GM18870 (cell line): ENCODE measurements around the gene TRPM6.
"Not testable (repeated sequence)": the region's sequence is repeated elsewhere in the genome, so short reads cannot be mapped to it uniquely, and the experiment has no call there.

Experiments
- ATAC-seq: cut with Tn5 transposase; IDR thresholded peaks from one replicate; pipeline ENCODE4 v1.9.1; 2021; ENCODE audit warnings: moderate library complexity; ENCODE audit not compliant: unreplicated experiment

The TRPM6 gene, protein sequence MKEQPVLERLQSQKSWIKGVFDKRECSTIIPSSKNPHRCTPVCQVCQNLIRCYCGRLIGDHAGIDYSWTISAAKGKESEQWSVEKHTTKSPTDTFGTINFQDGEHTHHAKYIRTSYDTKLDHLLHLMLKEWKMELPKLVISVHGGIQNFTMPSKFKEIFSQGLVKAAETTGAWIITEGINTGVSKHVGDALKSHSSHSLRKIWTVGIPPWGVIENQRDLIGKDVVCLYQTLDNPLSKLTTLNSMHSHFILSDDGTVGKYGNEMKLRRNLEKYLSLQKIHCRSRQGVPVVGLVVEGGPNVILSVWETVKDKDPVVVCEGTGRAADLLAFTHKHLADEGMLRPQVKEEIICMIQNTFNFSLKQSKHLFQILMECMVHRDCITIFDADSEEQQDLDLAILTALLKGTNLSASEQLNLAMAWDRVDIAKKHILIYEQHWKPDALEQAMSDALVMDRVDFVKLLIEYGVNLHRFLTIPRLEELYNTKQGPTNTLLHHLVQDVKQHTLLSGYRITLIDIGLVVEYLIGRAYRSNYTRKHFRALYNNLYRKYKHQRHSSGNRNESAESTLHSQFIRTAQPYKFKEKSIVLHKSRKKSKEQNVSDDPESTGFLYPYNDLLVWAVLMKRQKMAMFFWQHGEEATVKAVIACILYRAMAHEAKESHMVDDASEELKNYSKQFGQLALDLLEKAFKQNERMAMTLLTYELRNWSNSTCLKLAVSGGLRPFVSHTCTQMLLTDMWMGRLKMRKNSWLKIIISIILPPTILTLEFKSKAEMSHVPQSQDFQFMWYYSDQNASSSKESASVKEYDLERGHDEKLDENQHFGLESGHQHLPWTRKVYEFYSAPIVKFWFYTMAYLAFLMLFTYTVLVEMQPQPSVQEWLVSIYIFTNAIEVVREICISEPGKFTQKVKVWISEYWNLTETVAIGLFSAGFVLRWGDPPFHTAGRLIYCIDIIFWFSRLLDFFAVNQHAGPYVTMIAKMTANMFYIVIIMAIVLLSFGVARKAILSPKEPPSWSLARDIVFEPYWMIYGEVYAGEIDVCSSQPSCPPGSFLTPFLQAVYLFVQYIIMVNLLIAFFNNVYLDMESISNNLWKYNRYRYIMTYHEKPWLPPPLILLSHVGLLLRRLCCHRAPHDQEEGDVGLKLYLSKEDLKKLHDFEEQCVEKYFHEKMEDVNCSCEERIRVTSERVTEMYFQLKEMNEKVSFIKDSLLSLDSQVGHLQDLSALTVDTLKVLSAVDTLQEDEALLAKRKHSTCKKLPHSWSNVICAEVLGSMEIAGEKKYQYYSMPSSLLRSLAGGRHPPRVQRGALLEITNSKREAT (N-terminal part only)

DNA sequence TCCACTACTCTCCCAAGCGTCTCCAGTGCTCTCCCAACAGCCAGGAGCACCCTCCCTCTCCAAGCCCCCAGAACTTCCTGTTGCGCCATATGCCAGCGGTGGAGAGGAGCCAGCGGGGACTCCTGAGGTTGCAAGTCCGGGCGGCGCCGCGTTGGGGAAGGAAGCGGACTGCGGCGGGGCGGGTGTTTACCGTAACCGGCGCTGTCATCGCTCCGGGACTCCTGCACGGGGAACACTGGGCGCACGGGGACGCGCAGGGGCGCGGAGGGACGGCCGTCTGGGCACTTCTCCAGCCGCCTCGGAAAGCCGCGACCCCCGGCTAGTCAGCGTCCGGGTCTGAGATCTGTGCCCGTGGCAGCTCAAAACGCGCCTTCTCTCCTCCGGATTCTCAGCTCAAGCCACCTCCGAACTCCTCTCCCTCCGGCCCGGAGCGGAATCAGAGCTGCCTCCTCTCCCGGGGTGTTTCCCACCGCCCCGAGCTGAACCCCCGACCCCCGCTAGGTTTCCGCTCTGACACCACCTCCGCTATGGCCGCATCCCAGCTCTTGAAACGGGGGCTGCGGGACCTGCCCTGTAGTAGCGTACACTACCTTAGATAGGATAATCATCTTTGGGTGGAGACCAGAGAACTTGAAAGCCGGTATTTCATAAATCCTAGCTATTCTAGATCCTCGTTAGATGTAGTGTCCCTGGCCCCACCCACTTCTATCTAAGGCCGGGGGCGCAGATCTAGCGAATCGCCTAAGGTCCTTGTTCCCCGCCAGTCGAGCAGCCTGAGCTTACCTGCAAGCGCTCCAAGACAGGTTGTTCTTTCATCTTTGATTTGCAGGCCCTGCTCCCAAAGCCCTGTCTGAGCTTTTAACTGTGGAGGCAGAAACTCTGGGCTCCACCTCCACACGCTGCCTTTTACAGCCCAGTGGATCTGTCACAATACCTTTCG is at the start of gene TRPM6:
Gene TRPM6, minus strand, starts transcription at position 881 of the 940 bp plus-strand sequence. Its CDS starts 65 bp downstream, at position 816.
- ATAC-seq, result no peak

DNA sequence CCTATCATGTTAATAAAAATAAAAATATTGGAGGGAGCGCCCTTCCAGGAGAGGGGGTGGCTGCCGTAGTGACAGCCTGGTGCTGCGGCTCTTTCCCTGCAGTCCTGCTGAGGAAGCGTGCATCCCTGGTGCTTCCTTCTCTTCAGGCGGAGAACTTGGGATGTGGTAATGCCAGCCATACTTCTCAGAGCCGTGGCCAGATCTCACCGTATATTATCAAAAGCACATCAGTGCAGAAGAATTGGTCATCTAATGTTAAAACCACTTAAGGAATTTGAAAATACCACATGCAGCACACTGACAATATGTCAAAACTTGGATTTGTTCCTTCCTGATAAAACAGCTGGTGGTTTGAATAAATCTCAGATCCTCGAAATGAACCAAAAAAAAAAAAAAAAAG is 47.3 kb upstream of the TRPM6 start:
- ATAC-seq, result no peak

DNA sequence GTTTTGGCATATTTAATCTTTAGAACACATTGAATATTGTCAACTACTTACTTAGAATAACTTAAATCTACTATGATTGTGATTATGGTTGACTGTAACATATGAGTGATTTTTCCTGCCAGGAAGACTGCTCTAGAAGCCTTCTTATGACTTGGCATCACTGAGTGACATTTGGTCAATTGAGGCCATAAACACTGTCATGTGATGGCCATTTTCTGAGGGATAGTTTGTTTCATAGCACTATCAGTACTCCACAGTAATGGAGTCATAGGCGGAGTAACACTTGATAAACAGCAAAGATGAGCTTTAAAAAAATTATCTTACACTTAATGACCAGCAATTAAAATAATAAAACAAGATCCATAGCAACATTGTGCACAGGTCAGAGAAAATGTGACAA is 34.0 kb upstream of the TRPM6 start:
- ATAC-seq, result no peak

DNA sequence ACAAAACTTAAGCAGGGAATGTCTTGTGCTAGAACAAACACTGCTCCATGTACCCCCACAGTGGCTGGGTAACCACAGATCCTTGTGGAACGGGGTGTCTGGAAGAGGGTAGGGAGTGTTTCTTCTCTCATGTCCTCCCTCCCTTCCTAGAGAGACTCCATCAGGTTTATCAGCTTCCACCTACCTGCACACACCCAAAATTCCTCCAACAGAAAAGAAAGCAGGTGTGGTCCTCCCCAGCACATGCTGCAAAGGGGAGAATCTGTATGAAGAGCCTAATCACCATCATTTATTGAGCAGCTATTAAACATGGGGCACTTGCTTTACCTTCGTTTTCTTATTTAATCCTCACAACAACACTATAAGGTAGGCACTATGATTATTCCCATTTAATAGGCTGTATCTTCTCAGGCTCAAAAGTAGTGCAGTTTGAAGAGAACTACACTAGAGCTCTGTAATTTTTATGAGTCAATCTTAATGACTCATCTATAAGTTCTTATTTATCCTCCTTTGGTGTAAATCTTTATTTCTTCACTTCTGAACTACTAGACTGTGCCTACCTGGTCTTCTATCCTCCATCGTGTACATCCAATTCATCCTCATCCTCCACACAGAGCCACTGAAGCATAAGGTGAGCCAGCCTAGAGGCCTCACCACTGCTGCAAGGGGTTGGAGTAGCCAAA is 33.4 kb upstream of the TRPM6 start:
- ATAC-seq, result no peak

DNA sequence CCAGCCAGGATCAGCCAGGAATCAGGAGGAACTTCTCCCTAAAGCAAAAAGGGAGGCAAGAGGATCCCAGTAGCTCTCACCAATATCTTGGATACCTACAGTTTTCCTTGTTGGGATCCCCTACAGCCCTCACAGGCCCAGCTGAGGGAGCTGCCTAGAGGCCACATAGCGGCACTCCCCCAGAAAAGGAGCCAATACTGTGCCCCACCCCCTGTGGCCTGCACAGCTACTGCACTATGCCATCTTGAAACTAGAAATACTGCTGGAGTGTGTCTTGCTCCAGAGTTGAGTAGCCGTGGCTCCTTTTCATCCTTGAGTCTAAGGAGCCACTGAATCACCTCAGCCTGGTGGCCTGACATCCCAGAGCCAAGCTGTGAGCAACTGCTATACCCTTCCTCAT is 22.3 kb upstream of the TRPM6 start:
- ATAC-seq, result no peak

DNA sequence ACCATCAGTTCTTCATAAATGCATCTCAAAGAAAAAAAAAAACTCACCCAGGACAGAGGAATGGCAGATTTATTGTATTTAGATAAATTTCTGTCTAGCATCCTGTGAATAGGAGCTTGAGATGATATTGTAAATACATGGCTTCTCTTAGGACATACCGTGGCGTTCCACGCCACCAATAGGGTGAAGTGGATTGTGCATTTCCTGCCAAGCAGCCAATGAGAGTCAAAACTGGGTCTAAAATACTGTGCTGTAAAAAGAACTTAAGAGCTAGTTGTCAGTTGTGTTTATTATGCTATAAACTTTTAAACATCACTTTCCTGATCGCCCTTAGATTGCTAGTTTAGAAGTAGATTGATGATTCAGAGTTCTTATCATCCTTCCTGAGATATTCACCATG is 20.9 kb upstream of the TRPM6 start:
- no peak for ATAC-seq

DNA sequence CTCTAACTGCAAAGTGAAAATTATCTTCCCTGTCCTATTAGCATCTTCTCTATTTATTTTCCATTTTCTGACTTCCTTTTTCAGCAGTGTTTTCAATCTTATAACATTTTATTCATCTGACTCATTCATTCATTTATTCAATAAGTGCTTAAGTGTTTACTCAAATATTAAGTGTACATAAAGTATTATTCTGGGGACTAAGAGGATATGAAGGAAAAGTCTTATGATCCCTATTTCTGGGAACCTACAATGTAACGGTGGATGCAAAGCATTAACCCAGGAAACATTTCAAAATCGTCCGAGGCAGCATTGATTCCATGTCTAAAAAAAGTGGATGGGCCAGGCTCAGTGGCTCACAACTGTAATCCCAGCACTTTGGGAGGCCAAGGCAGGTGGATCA is 19.4 kb upstream of the TRPM6 start:
- no peak for ATAC-seq

DNA sequence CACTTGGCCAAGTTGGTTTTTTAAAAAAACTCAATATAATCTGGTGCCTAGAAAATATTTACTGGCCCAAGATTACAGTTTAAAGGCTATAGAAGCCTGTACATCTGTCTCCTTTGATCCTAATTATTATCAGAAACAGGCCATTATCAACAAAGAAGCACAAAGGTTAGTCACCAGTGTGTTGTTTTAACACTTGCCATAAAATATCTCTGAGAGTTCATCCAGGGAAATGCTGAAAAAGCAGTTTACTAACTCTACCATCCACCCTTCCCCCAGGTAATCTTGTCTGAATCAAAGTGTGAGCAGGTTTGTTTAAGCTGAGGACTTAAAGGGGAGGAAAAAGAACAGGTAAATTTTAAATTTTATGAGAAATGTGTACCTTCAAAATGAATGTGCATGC is 13.3 kb upstream of the TRPM6 start:
- no peak for ATAC-seq

DNA sequence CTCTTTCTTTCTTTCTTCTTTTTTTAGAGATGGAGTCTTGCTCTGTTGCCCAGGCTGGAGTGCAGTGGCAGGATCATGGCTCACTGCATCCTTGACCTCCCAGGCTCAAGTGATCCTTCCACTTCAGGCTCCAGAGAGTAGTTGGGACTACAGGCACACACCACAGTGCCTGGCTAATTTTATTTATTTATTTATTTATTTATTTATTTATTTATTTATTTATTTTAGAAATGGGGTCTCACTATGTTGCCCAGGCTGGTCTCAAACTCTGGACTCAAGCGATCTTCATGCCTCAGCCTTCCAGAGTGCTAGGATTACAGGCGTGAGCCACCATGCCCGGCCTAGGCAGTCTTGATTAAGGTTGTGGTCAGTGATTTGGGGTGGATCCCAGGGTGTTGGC is 728 bp upstream of the TRPM6 start:
- not testable (repeated sequence) for ATAC-seq

DNA sequence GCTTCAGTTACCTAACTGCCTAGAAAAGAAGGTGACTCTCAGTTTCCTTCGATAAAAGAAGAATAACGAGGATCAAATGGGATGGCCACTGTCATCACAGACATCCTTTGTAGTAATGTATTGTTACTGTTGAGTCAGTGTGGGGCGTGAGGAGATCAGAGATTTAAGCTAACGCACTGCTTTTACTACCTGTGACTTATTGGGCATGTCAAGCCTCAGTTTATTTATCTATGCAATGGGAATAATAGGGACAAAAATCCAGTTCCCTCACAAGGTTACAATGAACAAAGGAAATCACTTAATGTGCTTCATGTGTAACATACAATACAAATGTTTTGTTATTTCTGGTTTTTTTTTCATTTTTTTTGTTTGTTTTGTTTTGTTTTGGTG is 255 bp upstream of the TRPM6 start:
- ATAC-seq, result no peak

DNA sequence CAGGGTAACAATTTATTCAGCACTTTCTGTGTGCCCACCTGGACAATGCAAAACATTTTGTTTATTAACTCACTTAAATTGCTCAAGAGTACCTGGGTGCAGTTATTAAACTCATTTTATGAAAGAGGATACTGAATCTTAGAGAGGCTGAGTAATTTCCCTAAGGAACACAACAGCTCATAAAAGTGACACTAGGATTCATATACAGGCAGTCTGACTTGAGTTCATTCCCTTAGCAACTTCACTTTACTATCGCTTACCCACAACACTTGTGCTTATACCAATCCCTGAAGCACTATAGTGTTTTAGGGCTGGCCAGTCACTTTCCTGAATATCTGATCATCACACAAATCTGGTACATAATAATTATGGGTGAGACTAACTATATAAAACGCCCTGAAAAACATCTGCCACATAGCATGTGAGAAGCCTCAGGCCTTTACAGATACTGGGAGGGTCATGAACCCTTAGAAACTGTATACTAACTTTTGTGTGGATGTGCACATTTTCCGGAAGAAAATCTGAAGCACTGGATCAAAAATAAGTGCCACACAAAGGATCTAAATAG is 11.3 kb downstream of the TRPM6 start:
- ATAC-seq, result no peak

DNA sequence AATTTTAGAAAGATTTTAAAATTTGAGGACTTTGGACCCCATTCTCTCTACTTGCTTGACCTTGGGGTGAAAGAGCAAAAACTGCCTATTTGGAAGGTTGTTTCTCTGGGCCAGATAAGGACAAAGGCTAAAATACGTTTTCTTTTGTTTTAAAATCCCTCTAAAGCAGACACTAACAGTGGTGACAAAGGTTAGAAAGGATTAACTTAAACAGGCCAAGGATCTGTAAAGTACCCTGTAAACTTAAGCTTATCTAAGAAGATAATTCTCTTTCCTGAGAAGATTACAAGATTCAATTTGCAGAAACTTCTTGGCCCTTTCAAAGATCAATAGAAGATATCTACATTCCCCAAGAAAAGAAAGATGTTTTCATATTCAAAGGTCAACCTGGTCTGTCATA is 12.1 kb downstream of the TRPM6 start:
- no peak for ATAC-seq

DNA sequence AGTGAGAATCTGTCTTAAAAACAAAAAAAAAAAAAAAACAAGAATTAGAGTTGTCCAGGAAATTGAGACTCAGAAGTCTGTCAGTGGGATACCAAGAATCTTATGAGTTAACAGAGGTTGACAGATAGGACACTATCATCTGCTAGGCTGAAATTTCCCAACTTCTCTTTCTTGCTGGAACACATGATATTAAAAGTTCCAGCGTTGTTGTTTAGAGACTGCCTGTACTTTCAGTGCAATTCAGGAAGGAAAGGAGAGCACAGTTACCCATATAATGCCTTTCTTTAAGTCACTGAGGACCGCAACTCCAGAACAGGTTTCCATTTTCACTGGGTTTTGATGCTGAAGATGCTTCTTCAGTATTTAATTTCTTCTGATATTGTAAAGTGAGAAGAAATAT is 13.5 kb downstream of the TRPM6 start:
- ATAC-seq, result no peak

DNA sequence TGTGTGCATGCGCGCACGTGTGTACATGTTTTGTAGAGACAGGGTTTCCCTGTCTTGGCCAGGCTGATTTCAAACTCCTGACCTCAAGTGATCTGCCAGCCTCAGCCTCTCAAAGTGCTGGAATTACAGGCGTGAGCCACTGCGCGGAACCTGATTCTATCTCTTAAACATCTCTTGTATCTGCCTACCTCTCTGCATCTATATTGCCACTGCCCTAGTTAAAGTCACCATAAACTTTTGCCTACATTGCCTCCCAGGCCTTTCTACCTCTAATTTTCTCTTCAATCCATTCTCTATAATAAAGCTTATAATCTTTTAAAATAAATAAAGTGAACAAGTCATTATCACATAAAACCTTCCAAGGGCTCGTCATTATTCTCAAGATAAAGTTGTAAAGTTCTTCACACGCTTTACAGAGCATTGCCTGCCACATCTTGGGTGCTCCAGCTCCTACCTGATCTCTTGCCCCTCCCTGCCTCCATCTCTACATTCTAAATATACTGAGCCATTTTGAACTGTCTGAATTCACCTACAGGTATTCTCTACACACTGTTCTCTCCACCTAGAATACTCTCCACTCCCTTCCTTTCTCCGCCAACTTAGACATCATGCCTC is 15.0 kb downstream of the TRPM6 start:
- ATAC-seq, result no peak

DNA sequence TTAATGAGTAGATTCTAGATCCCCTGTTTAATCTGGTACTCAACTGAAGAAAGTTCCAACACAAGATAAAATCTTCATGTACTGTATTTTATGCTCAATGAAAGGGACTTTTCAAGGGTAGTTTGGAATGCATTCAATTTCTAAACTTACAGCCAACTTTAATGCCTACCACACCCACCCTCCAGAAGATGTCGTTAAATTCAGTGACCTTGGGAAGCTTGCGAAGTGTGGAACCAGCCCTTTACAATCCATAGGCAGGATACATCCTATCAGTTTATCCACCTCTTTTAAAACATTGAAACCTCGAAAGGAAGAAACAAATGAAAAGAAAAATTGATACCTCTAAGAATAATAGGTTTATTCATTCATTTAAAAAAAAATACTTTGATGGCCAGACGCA is 20.2 kb downstream of the TRPM6 start:
- no peak for ATAC-seq

DNA sequence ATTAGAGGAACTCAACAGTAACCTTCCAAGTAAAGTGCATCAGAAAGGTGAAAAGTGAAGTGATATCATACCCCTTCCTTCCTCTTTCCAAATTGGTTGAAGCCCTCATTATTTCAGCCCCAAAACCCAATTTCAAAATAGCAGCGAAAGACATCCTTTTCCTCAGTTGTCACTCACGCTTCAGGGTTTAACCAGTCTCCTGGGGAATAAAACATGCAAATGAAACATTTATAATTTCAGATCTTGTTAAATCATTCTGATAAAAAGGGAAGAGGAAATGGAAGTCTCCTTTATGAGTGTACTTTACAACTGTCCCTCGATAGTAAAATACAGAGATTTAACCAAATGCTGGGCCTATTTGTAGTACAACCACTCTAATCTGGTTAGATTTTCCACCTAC is 22.5 kb downstream of the TRPM6 start:
- no peak for ATAC-seq

DNA sequence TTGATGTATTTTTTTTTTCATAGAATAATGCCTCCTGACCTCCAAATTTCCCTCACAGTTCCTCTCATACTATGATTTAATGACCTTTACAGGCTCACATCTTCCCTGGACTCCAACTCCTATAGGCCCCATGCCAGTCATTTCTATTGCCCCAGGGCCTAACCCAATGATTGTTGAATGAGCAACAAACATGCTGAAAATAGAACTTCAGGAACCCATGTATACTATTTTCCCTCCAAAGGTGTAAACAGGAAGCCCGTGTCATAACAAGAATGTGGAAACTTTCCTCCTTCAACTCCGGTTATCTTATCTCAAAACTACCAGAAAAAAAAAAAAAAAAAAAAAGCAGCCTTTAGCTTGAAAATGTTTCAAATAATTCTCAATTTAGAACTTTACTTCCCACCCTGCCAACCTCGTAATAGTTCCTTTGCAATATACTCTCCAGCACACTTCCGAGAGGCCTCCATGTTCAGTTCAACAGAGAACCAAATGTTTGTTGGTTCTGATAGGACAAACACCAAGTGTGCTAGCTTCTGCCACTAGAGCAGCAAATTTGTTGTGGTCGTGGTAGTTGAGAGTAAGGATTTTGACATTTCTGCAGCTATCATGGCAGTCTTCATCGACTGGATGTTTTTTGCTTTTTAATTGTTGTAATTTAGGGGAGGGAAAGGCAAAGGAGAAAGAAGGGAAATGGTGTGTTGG is 25.8 kb downstream of the TRPM6 start:
- no peak for ATAC-seq

DNA sequence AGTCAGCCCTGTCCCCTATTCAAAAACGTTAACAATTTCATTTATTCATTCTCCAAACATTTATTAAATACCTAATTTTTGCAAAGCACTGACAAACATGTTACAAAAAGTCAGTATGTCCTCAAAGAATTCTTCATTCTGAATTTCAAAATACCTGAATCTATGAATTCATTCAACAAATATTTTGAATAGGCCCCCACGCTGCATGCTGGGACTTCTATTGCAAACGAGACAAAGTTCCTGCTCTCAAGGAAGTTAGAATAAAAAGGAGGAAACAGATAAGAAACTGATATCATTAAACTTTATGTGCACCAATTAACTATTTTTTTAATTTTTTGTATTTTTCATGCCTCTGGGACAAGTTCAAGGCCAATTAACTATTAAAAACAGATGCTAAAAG is 26.6 kb downstream of the TRPM6 start:
- no peak for ATAC-seq
